IMR-90 (cell line): ENCODE measurements around the gene PARVB.

ENCODE experiments used
- CEBPB ChIP-seq: IDR thresholded peaks from 2 replicates; pipeline ENCODE4 v1.6.1; 2012; ENCODE audit warnings: low read depth, low read length, improper control_type of control experiment
- FOS ChIP-seq: fragments of 150-350 bp; IDR thresholded peaks from 2 replicates; pipeline ENCODE4 v1.6.1; 2016; ENCODE audit warnings: low read depth, low read length
- MAFK ChIP-seq: IDR thresholded peaks from 2 replicates; pipeline ENCODE4 v1.6.1; 2012; ENCODE audit warnings: low read depth, low read length, improper control_type of control experiment
- POLR2A ChIP-seq: IDR thresholded peaks from 2 replicates; pipeline ENCODE4 v1.6.1; 2012; ENCODE audit warnings: mild to moderate bottlenecking, low read depth, low read length
- RAD21 ChIP-seq: IDR thresholded peaks from 2 replicates; pipeline ENCODE4 v1.6.1; 2012; ENCODE audit warnings: low read length, improper control_type of control experiment
- RCOR1 ChIP-seq: IDR thresholded peaks from 2 replicates; pipeline ENCODE4 v1.6.1; 2012; ENCODE audit warnings: mild to moderate bottlenecking, low read length, improper control_type of control experiment; ENCODE audit not compliant: insufficient replicate concordance
- TF ChIP-seq, protein P1 (sequence below): conservative IDR thresholded peaks from 2 replicates; pipeline ENCODE4 v1.5.1; 2012; ENCODE audit warnings: mild to moderate bottlenecking, low read depth, low read length, improper control_type of control experiment

GRCh38 chr22:44217346-44217745, 193.2 kb downstream of the PARVB start:
- TF ChIP-seq, protein P1, sequence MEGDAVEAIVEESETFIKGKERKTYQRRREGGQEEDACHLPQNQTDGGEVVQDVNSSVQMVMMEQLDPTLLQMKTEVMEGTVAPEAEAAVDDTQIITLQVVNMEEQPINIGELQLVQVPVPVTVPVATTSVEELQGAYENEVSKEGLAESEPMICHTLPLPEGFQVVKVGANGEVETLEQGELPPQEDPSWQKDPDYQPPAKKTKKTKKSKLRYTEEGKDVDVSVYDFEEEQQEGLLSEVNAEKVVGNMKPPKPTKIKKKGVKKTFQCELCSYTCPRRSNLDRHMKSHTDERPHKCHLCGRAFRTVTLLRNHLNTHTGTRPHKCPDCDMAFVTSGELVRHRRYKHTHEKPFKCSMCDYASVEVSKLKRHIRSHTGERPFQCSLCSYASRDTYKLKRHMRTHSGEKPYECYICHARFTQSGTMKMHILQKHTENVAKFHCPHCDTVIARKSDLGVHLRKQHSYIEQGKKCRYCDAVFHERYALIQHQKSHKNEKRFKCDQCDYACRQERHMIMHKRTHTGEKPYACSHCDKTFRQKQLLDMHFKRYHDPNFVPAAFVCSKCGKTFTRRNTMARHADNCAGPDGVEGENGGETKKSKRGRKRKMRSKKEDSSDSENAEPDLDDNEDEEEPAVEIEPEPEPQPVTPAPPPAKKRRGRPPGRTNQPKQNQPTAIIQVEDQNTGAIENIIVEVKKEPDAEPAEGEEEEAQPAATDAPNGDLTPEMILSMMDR = no peak
- TF ChIP-seq POLR2A (no peak), FOS (no peak), MAFK (no peak), CEBPB (no peak), RCOR1 (no peak), RAD21 (no peak)
